ENCODE data around the gene CSRNP3.

The CSRNP3 gene, protein sequence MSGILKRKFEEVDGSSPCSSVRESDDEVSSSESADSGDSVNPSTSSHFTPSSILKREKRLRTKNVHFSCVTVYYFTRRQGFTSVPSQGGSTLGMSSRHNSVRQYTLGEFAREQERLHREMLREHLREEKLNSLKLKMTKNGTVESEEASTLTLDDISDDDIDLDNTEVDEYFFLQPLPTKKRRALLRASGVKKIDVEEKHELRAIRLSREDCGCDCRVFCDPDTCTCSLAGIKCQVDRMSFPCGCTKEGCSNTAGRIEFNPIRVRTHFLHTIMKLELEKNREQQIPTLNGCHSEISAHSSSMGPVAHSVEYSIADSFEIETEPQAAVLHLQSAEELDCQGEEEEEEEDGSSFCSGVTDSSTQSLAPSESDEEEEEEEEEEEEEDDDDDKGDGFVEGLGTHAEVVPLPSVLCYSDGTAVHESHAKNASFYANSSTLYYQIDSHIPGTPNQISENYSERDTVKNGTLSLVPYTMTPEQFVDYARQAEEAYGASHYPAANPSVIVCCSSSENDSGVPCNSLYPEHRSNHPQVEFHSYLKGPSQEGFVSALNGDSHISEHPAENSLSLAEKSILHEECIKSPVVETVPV

DNA sequence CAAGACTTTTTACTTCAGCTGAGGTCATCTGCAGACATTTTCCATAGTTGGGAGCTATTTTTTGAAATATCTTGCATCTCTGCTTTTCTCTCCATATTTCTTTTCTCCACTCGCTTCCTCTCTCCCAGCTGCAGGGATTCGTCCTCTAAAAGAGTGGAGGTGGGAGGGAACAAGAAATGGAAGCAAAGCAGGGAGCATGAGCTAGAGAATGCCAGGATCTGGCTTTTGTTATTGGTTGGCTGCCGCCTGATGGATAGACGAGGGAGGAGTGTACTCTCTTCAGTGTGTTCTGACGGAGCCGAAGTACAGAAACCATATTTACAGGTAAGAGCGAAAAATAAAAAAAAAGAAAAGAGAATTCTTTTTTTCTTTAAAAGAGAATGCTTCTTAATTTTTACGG is at the start of gene CSRNP3:
Gene CSRNP3 (plus strand): TSS at position 282 of the 400 bp plus-strand sequence. CDS start 125,368 bp downstream, outside the sequence.
- no peak for DNase-seq

DNA sequence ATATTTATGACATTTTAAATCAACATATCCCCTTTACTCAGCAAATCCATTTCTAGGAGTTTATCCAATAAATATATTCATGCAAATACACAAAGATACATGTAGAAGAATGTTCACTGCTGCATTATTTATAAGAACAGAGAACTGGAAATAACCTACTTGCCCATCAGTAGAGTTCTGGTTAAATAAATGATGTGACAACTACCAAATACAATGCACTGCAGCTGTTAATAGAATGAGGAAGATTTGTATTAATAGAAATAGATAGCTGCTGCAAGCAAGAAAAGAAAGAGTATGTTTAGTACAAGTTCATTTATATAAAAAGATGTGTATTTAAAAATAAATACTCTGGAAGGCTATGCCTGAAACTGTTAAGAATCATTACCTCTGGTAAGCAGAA is 49.3 kb upstream of the CSRNP3 start:
- DNase-seq, result no peak

DNA sequence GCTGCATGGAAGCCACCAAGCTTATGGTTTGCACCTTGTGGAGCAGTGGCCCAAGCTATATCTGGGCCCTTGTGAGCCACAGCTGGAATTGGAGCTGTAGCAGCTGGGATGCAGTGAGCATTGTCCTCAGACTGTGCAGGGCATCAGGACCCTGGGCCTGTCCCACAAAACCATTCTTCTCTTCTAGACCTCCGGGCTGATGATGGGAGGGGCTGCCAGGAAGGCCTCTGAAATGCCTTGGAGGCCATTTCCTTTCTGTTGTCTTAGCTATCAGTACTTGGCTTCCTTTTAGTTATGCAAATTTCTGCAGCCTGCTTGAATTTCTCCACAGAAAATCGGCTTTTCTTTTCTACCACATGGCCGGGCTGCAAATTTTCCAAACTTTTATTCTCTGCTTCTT is 46.4 kb upstream of the CSRNP3 start:
- no peak for DNase-seq

DNA sequence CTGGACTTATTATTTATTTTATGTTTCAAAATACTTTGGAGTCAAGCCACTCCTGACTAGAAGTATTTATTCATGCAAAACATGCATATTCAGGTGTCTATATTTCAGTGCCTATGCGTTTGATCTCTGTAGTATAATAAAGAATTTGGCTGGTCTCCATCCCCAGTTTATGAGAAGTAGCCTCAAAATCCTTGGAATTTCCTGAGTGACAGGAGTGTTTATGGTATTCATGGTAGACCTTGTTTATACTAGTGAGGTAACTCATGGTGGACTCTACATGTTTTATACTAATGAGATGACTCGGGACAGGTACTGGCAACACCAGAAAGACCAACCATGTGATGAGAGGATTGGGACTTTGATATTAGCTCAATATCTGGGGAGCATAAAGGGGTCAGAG is 43.9 kb upstream of the CSRNP3 start:
- no peak for DNase-seq

DNA sequence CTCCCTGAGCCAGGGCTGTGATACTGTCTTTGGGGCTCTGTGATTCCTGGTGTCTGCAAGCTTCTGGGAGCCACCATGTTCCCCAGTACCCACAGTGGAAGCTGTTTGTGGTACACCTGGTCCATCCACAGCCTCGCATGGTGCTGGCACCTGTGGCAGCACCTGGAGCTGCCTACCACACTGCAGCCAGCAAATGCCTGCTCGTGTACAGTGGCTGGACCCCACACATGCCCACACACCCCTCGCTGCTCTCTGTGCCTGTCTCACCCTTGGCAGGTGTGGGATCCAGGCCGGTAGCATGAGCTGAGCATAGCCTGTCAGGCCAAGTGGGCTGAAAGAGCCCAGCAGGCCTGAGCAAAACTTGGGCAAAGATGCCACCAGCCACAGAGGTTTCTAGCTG is 41.8 kb upstream of the CSRNP3 start:
- DNase-seq, result no peak

DNA sequence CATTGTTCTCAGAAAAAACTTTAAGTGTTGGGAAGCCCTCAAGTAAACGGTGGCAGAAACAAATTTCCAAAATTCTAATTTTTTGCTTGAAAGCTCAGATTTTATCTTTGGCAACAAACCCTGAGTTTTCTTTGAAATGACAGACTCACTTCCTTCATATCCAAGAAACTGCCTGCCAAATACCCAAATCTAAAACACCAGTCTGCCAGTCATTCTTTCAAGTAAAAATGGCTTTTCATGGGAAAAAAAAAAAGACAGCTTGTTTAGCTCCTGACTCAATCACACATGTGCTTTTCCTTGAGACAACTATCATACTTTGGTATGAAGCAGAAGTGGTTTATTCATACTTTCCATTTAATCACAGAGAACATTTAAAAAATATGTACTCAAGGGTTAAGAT is 40.6 kb upstream of the CSRNP3 start:
- no peak for DNase-seq

DNA sequence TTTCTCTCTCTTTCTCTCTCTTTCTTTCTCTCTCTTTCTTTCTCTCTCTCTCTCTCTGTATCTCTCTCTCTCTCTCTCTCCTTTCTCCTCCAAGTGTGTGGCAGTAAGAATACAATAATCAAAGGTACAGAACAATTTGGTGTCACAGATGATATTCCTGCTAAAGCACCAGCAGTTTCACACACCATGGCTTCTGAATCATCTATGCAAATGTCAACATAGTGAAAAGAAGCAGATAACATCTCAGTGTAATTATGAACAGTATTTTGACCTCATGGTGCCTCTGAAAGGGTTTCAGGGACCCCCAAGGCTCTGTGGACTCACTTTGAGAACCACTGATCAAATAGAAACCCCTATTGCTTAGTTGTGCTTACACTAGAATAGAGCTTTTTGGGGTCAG is 38.5 kb upstream of the CSRNP3 start:
- DNase-seq, result no peak

DNA sequence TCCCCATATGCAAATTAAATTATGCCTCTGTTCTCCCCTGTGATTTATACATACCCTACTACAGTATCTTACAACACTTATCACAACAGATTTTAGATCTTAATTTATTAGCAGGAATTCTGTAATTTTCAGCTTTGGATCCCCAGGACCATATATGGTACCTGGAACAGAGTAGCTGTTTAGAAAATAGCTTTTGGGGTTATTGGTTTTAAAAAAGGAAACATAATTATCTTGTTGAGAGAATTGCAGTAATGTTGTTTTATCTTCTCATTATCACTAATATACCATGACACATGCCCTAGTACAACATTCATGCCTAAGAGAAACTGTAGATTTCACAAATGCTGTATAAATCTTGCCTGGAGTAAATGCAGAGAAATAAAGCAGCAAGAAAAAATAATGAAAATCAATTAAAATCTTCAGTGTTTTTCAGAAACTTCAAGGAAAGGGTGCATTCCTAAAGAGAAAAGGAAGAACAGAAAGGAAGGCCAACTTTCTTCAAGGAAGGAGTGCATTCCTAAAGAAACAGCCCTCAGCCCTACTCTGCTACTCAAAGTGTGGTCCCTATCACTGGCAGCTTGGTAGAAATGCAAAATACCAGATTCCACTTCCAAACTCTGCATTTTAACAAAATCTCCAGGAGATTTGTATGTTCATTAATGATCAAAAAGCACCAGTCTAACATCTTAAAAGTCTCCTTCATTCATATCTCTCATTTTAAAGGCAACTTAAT is 37.1 kb upstream of the CSRNP3 start:
- DNase-seq, result no peak

DNA sequence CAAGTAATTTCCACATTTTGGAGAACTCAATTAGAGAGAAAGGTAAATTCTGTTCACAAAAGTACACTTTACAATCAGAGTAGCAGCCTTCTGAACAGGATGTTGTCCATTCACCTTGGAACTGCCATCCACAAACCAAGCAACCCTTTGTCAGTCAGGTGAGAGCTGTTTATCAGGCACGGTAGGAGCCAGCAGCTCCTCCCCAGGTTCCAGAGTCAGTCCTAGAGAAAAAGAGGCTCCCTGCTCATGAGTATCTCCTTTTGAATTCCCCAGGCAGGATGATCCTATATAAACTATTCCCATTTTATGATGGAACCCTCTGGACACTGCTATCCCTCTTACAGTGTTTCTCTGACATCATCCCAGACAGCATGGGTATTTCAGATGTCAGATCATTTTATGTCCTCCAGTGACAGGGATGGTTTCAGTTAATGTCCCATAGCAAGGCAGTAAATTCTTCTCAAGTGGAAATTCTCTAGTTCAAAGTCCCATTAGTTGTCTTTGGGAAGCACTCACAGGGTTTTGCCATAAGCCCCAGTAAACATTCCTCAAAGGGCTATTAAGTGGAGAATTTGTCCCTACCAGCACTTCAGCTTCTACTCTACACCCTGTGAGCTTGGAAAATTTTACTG is 34.5 kb upstream of the CSRNP3 start:
- DNase-seq, result no peak

DNA sequence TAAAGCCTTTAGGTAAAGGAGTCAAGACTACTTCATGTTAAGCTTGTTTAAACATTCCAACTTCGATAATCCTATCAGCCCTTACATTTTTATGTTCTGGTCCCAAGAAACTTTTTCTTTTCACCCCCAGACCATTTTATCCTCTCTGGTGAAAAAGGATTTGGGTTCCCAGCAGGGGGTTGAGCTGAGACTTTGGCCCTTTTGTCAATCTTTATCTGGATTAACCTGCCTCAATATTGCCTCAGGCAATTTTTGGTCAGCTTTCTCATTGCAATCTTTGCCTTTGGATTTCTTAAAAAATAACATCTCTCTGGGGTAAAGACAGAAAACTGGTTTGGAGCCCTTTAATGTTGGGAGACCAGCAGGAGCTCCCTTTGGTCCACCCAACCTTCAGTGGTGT is 33.9 kb upstream of the CSRNP3 start:
- no peak for DNase-seq

DNA sequence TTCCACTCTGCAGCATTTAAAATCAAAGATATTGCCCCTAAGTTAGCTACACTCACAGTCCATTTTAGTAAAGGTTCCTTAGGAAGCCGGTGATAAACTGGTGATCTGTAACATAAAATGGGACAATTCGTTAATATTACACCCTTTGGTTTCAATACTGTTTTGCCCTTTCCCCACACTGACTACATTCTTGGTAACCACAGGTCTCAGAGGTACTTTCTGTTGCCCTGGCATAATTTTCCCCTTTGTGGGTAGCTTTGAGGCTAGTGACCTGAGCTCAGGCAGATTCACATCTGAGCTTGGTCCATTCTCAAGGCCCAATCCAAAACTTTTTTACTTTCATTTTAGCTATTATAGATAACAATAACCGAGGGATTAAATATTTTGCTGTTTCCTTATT is 32.9 kb upstream of the CSRNP3 start:
- DNase-seq, result no peak

DNA sequence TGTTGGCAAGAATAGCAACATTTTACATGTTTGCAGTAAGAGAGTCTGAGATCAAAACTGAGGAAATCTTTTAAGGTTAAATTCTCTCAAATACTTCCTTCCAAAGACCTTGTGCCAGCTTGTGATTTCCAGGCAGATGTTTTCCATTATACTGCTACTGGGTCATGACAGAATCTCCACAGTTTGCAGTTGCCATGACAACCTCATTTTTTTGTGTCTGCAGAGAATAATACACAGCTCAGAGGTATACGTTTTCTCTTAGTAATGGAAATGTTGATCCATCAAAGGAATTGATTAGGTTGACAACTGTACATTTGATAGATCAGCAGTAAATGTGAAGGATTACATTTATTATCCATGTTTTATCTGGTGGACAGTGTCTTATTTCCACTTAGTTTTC is 29.1 kb upstream of the CSRNP3 start:
- DNase-seq, result no peak

DNA sequence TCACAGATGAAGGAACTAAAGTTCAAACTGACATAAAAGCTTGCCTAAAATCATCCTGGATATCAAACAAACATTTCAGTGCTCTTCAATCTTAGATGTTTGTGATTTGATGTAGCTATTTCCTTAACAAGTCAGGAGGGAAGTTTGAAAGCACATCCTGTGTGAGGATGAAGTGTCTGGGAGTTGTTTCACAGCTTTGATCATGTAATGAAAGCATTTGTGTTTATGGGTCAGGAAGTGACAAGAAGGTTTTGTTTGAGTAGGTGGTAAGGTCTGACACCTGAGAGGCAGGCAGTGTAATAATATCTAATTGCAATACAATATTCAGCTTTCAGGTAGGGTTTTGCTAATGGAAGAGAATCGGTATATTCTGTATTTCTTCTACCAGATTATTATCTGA is 26.0 kb upstream of the CSRNP3 start:
- no peak for DNase-seq

DNA sequence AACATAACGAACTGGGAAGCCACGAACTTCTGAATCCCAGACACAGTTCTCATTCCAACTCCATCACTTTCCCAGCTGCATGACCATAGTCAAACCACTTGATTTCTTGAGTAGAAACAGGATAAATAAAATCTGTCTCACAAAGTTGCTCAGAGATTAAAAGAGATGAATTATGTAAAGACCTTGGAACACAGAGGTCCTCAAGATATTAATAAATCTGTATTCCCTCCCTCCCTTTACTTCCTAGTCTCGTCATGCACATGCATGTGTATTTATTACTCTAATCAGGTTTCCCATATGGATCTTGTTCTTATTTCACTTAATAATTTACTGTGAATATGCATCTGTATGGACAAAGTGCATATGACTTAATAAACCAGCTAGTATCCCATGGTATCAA is 21.1 kb upstream of the CSRNP3 start:
- no peak for DNase-seq

DNA sequence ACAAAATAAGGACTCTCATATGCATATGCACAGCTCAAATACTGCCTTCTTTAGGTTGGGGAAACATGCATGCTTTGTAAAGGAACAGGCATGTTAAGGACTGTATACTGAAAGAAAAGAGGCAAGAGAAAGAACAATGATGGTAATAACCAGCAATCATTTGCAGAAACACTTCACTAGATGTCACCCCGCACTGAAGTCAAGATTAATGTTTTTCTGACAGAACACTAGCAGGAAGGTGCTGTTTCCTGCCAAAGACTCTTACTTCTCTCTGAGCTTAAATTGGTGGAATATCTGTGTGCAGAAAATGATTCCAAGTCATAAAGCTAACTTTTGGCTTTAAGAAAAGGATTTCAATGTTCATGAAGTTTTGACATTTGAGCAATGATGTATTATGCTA is 19.3 kb upstream of the CSRNP3 start:
- no peak for DNase-seq

DNA sequence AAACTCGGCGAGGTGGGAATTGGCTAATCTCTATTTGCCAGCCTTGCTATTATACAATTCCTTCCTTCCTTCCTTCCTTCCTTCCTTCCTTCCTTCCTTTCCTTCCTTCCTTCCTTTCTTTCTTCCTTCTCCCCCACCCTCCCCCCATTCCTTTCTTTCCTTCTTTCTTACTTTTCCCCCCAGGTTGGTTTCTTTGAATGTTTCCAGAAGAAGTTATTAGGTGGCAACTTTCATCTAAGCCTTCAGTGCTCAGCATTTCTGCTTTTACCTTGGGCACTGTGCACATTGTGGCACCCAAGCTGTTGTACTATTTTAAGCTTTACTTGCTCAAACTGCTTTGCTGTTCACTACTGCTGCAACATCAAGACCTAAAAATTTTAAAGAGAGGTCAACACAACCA is 17.2 kb upstream of the CSRNP3 start:
- no peak for DNase-seq

DNA sequence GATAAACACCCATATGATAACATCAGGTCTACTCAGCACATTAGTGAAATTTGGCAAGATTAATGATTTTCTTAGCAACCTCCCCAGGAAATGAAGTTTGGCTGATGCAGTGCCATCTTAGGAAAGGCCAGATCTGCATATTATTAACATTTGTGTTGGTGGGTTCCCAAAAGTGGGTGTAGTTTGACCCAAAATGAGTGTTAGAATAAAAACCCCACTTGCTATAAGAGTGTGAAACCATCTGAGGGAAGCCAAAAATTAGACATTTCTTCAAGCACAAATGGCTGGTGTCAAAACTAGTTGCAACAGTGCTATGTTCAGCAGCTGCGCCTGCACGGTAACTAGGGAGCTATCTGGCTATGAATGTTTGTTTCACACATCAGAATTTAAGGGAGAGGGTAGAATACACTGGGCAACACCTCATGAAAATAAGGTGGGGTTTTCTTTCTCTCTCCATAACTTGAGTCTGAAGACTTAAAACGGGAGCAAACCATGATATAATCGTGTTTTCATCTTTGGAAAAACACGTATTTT is 15.9 kb upstream of the CSRNP3 start:
- DNase-seq, result no peak

DNA sequence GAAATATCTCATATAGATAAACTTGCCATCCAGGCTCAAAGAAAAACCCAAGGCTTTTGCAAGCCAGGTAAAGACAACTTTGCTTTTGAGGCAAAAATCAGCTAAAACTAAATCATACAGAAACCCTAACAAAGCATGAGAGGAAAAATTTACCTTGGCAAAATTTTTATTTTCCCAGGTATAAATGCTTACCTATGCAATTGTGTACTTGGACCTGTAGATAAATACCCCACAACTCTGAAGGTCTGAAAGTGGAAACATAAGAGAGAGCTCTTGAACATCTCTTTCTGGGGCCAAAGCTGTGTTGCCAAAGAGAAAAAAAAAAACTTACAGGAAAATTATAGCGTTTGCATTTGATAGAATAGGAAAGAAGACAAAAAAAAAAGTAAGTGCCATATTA is 14.6 kb upstream of the CSRNP3 start:
- DNase-seq, result no peak

DNA sequence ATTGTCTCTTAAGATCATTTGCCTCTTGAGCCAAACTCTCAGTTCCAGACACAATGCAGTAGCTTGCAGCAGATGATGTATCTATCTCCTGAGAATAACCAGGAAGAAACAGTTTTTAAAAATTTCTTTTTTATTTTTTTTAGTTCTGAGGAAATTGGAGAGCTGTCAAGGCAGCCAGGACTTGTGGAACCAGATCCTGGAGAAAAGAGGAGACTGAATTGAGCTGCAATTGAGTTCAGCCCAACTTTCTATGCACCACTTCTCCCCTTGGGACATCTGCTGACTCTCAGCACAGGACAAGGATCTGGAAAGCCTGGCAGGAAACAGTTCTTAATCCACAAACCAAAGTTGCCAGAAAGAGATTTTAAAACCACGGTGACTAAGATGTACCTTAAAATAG is 13.5 kb upstream of the CSRNP3 start:
- DNase-seq, result no peak

DNA sequence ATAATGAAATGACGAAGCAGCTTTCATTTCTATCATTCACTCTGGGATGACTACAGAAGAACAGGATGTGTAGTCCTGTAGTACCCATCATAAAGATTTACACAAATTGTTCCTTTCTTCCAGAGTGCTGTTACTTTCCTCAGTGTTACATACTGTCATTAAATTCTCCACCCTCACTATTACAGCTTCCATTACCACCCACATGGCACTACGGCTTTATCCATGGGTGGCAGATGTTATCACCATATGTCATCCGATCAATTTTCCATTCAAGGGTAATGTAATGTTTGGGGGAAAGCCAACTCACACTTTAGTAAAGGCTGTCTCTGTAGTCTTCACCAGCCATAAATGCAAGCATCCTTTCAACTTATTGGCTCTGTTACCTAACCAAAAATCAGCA is 7.1 kb upstream of the CSRNP3 start:
- no peak for DNase-seq

DNA sequence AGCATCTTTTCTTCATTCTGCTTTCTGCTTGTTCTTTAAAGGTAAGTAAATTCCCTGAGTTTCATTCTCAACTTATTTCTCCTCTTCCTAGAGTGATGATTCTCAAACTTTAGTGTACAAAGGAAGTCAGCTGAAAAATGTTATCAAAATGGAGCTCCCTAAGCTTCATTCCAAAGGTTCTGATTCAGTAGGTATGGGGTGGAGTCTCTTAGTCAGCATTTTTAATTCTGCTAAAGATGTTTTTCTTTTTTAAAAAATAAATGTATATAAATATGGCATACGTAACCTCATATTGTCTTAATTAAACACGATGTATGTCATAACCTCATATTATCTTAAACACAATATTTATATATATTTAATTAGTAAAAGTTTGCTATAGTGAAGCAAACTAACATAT is 3.1 kb upstream of the CSRNP3 start:
- no peak for DNase-seq

DNA sequence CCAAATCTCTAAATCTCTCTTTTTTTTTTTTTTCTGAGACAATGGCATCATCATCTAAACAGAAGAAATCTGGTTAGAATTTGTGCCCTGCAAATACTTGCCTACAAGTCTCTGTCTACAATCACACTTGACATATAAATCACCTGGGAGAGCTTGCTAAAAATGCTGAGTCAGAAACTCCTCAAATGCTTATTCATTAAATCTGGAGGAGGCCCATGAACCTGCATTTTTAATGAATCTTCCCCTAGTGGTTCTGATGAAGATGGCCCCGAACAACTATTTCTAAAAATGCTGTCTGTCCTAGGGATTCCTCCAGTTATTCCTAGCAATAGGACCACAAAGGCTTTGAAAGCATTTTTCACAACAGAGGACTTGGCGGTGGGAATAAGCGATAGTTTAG is 1.6 kb upstream of the CSRNP3 start:
- DNase-seq, result no peak

DNA sequence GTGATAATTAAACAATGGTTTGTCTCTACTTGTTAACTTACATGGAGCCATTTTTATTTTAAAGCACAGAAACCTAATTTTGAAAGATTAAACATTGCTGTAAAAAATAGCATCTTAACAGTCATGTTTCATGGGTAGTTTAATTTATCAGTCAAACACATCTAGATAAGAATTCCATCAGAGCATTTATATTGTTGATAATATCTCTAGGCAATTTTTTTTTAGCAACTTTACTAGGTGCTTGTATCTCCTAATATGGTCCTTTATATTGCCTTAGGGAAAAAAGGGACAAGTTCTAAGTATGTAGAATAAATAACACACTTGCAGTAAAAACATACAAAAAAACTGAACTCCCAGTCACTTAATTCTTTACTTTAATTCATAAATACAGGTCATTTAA is 863 bp downstream of the CSRNP3 start:
- DNase-seq, result no peak
